ENCODE data around the gene KIF24.

Gene KIF24

DNA sequence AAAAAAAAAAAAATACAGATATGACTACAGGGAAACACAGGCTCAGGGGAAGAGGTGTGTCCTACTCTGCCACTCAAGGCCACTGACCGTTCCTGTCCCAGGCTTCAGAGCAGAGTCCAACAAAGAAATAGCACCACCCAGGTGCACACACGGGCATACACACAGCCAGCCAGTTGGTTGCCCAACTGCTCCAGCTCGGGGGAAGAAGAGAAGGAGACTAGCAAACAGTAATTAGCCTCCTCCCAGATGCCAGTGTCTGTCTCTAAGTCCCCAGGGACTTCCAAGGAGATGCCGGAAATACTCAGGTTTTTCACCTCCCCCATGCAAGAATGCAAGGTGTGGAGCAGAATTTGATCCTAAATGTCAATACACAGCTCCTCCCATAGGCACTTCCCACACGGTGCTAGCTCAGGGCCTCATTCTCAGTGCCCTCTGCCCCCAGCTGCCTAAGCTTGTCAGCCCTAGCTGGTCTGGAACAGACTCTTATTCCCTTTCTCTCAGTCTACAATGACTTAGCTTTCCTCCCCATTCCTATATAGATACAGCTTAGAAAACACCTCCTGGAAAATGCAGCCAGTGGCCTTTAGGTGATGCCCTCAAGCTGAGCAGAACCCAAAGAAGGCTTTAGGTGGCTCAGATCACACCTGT is 46.0 kb upstream of the KIF24 start:
- TF ChIP-seq, protein P1, sequence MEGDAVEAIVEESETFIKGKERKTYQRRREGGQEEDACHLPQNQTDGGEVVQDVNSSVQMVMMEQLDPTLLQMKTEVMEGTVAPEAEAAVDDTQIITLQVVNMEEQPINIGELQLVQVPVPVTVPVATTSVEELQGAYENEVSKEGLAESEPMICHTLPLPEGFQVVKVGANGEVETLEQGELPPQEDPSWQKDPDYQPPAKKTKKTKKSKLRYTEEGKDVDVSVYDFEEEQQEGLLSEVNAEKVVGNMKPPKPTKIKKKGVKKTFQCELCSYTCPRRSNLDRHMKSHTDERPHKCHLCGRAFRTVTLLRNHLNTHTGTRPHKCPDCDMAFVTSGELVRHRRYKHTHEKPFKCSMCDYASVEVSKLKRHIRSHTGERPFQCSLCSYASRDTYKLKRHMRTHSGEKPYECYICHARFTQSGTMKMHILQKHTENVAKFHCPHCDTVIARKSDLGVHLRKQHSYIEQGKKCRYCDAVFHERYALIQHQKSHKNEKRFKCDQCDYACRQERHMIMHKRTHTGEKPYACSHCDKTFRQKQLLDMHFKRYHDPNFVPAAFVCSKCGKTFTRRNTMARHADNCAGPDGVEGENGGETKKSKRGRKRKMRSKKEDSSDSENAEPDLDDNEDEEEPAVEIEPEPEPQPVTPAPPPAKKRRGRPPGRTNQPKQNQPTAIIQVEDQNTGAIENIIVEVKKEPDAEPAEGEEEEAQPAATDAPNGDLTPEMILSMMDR (IDR thresholded peaks at IDR 0.05; ENCODE audit: borderline replicate concordance, insufficient read depth, low read depth, low read length): no peak
- H3K4me3 ChIP-seq (ENCODE audit: low read depth, low read length): no peak overlapping the region

DNA sequence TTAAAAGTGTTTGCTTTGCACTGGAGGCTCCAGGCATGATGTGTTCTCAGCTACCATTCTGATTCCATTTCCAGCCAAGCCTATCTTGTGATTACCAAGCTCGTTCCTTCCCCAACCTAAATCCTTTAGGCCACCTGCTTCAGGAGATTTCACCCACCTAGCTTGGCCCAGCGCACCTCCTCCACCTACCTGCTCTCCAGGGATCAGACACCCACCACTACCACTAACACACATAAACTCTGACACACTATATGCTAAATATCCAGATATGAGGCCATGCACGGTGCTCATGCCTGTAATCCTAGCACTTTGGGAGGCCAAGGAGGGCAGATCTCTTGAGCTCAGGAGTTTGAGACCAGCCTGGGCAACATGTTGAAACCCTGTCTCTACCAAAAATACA is 45.3 kb upstream of the KIF24 start:
- no peak overlapping the region for H3K4me3 ChIP-seq (ENCODE audit: low read depth, low read length)

DNA sequence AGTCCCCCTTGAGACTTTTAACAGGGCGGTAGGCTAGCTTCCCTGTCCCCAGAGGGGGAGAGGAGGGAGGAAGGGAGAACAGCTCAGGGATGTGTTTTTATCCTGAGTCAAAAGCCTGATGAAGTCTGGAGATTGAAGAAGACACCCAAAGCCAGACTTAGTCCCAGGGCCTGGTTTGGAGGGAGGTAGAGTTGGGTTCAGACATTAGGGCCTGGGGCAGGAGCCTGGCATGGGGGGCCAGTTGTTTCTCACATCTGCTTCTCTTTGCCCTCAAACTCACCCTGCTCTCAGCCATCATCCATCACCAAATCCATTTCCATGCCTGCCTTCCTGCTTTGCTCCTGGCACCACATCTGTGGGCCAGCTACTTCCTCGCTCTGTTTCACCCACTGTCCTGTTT is 44.7 kb upstream of the KIF24 start:
- TF ChIP-seq, protein P1 (IDR thresholded peaks at IDR 0.05; ENCODE audit: borderline replicate concordance, insufficient read depth, low read depth, low read length): no peak
- no peak overlapping the region for H3K4me3 ChIP-seq (ENCODE audit: low read depth, low read length)

More for the DNA sequence above, 45.3 kb upstream of the KIF24 start:
- TF ChIP-seq, protein P1 (IDR thresholded peaks at IDR 0.05; ENCODE audit: borderline replicate concordance, insufficient read depth, low read depth, low read length): no peak

DNA sequence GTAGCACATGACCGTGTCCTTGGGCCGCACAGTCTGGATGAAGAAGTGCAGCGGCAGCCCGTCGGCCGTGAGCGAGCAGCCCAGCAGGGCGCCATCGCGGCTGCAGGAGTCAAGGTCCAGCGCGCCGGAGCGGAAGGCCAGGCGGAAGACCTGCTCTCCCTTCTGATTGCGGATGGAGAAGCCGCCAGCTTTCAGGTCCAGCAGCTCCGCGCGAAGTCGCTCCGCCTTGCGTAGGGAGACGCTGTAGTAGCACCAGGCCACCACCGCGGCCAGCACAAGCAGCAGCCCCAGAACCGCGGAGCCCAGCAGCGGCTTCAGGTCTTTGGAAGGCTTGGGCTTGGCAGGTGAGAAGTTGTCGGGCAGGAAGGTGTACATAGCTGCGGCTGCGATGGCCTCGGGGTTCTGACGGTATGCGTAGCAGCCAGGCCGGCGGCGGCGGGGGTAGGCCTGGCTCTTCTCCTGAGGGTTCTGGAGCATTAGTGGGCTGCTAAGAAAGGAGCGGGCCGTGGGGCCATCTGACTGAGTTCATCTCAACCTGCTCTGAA is 43.5 kb upstream of the KIF24 start:
- TF ChIP-seq, protein P1 (IDR thresholded peaks at IDR 0.05; ENCODE audit: borderline replicate concordance, insufficient read depth, low read depth, low read length): no peak
- no peak overlapping the region for H3K4me3 ChIP-seq (ENCODE audit: low read depth, low read length)

DNA sequence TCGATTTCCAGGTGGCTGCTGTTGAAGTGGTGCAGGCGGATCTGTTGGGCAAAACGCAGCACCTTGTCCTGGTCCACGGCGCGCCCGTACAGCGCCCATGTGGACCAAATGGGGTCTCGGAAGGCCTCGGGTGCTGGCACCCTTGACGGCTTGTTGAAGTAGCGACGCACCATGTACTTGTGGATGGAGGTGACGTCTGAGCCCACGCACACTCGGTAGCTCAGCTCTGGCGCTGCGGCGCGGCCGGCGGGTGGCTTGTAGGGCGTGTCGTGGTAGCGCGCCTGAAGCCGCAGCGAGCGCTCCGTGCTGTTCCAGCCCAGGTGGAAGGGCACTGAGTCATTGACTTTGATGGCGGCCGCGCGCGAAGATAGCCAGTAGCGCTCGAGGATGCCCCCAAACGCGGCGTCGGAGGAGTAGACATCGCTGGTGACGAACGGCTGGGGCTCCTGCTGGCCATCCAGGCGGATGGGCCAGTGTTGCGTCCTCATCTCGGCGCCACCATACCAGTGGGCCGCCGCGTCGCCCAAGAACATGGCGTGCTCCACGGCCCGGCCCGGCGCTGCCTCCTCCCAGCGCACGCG is 42.9 kb upstream of the KIF24 start:
- H3K4me3 ChIP-seq (ENCODE audit: low read depth, low read length): no peak overlapping the region
- TF ChIP-seq, protein P1 (IDR thresholded peaks at IDR 0.05; ENCODE audit: borderline replicate concordance, insufficient read depth, low read depth, low read length): no peak

DNA sequence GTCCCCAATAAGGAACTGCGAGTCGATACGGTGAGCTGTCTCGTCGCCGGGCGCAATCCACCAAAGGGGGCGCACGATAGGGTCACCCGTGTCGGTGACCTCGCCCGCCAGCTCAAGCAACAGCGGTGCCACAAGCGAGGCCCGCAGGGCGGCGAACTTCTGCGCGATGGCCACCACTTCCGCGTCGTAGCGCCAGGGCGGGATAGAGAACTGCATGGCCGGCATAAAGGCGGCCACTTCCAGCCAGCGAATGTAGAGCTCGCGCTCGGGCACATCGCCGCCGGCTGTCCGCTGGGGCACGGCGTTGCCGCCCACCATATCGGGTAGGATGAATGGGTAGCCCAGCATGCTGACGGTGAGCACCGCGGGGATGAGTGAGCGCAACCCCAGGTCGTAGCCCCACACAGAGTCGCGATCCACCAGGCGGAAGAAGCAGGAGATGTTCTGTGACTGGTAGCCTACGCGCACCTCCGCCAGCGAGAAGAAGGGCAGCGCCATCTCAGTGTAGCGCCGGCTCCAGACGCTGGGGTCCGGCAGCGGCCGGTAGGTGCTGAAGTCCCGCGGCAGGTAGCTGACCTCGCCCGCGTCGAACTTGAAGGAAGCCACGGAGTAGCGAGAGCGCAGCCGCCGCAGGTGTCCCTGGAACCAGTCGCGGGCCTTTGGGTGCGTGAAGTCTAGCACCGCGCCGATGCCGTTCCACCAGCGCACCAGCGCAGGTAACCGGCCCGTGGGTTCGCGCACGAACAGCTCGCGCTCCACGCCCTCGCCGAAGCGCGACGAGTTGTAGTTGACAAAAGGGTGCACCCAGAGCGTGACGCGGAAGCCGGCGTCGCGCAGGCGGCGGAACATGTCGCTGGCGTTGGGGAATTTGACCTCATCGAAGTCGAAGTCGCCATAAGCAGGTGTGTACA is 42.2 kb upstream of the KIF24 start:
- TF ChIP-seq, protein P1 (IDR thresholded peaks at IDR 0.05; ENCODE audit: borderline replicate concordance, insufficient read depth, low read depth, low read length): no peak
- H3K4me3 ChIP-seq (ENCODE audit: low read depth, low read length): no peak overlapping the region

Measured in GM12875 (cell line).